ENCODE measurements around the gene PTF1A. TPM values are rescaled to one million over a fixed set of nuclear protein-coding genes. Genes with fewer than 3 reads are reported as not detected.

The PTF1A gene
- total RNA-seq, 1 donor from 2014 or later, result not detected

- Mint-ChIP-seq H3K4me1 (ENCODE audit: low read depth, unreplicated experiment) (no peaks in the 10 kb centered on the region), H3K4me3 (ENCODE audit: unreplicated experiment) (no peak overlapping the region), H3K9me3 (ENCODE audit: unreplicated experiment) (peaks cover 4% of the 10 kb centered on the region), H3K27ac (ENCODE audit: unreplicated experiment) (no peak overlapping the region), H3K36me3 (ENCODE audit: low read depth, unreplicated experiment) (no peaks in the 10 kb centered on the region), H3K27me3 (ENCODE audit: low read depth, unreplicated experiment) (peaks cover 73% of the 10 kb centered on the region)
- Histone ChIP-seq H3K4me1 (ENCODE audit: insufficient read depth, low read length) (no peaks in the 10 kb centered on the region), H3K36me3 (ENCODE audit: insufficient read depth, low read length) (no peaks in the 10 kb centered on the region), H2AFZ (ENCODE audit: low read depth, low read length) (no peak overlapping the region), H3K79me2 (ENCODE audit: insufficient read depth, low read length) (no peaks in the 10 kb centered on the region), H3K9me3 (ENCODE audit: insufficient read depth, low read depth, low read length) (no peaks in the 10 kb centered on the region), H3K27ac (ENCODE audit: low read depth, low read length) (no peak overlapping the region), H4K20me1 (ENCODE audit: insufficient read depth, low read length) (no peaks in the 10 kb centered on the region), H3K9ac (ENCODE audit: low read length) (no peak overlapping the region), H3K27me3 (ENCODE audit: insufficient read depth, low read length) (peaks cover 35% of the 10 kb centered on the region), H3K4me3 (ENCODE audit: insufficient read depth, low read depth, low read length) (no peak overlapping the region), H3K4me2 (ENCODE audit: low read length) (no peak overlapping the region)
- no peak for DNase-seq (ENCODE audit: low read depth)
- TF ChIP-seq EZH2 (IDR thresholded peaks at IDR 0.05; ENCODE audit: insufficient read depth, low read length) (no peak), CTCF (IDR thresholded peaks at IDR 0.05; ENCODE audit: insufficient read depth, low read depth, low read length) (no peak)
- FAIRE-seq, result no peak
These were observed 12.7 kb downstream of the PTF1A start for GRCh38 chr10:23204773-23205172.

- Histone ChIP-seq H3K4me3 (ENCODE audit: insufficient read depth, low read depth, low read length) (no peak overlapping the region), H2AFZ (ENCODE audit: low read depth, low read length) (no peak overlapping the region), H3K9me3 (ENCODE audit: insufficient read depth, low read depth, low read length) (no peaks in the 10 kb centered on the region), H3K27me3 (ENCODE audit: insufficient read depth, low read length) (peaks cover 24% of the 10 kb centered on the region), H3K36me3 (ENCODE audit: insufficient read depth, low read length) (no peaks in the 10 kb centered on the region), H3K4me1 (ENCODE audit: insufficient read depth, low read length) (no peaks in the 10 kb centered on the region), H4K20me1 (ENCODE audit: insufficient read depth, low read length) (no peaks in the 10 kb centered on the region), H3K4me2 (ENCODE audit: low read length) (no peak overlapping the region), H3K27ac (ENCODE audit: low read depth, low read length) (no peak overlapping the region), H3K79me2 (ENCODE audit: insufficient read depth, low read length) (no peaks in the 10 kb centered on the region), H3K9ac (ENCODE audit: low read length) (no peak overlapping the region)
- H3K27me3 Mint-ChIP-seq (ENCODE audit: low read depth, unreplicated experiment), result peaks cover 70% of the 10 kb centered on the region
- no peaks in the 10 kb centered on the region for H3K4me1 Mint-ChIP-seq (ENCODE audit: low read depth, unreplicated experiment)
- TF ChIP-seq EZH2 (IDR thresholded peaks at IDR 0.05; ENCODE audit: insufficient read depth, low read length), result no peak
- TF ChIP-seq CTCF (IDR thresholded peaks at IDR 0.05; ENCODE audit: insufficient read depth, low read depth, low read length), result no peak
- no peak overlapping the region for H3K27ac Mint-ChIP-seq (ENCODE audit: unreplicated experiment)
- no peak for DNase-seq (ENCODE audit: low read depth)
- peaks cover 4% of the 10 kb centered on the region for H3K9me3 Mint-ChIP-seq (ENCODE audit: unreplicated experiment)
- no peak overlapping the region for H3K4me3 Mint-ChIP-seq (ENCODE audit: unreplicated experiment)
- FAIRE-seq, result no peak
- no peaks in the 10 kb centered on the region for H3K36me3 Mint-ChIP-seq (ENCODE audit: low read depth, unreplicated experiment)
These were observed 14.0 kb downstream of the PTF1A start for GRCh38 chr10:23205972-23206642.

DNA sequence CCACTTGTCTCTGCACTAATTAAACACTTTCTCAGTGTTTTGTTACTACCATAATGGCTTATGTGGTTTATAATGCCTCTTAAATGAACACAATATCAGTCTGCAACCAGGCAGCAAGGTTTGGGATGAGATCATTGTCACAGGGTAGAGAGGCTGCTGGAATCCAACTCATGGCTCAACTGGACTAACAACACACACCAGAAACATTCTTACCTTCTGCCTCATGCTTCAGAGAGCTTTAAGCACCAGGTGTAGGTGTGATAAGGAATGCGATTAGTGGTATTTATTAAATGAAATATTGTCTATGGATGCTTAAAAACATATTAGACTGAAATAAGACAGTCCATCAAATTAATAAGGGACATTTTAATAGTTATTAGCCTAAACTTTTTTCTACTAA lies 25.4 kb downstream of the PTF1A start:
- no peaks in the 10 kb centered on the region for H3K4me1 Mint-ChIP-seq (ENCODE audit: low read depth, unreplicated experiment)
- no peaks in the 10 kb centered on the region for H3K4me1 ChIP-seq (ENCODE audit: insufficient read depth, low read length)
- no peaks in the 10 kb centered on the region for H3K36me3 ChIP-seq (ENCODE audit: insufficient read depth, low read length)
- no peaks in the 10 kb centered on the region for H3K79me2 ChIP-seq (ENCODE audit: insufficient read depth, low read length)
- no peaks in the 10 kb centered on the region for H3K27me3 ChIP-seq (ENCODE audit: insufficient read depth, low read length)
- FAIRE-seq, result no peak
- peaks cover 23% of the 10 kb centered on the region for H3K27me3 Mint-ChIP-seq (ENCODE audit: low read depth, unreplicated experiment)
- no peaks in the 10 kb centered on the region for H4K20me1 ChIP-seq (ENCODE audit: insufficient read depth, low read length)
- H3K27ac ChIP-seq (ENCODE audit: low read depth, low read length), result no peak overlapping the region
- H3K4me2 ChIP-seq (ENCODE audit: low read length), result no peak overlapping the region
- no peak overlapping the region for H3K27ac Mint-ChIP-seq (ENCODE audit: unreplicated experiment)
- TF ChIP-seq EZH2 (IDR thresholded peaks at IDR 0.05; ENCODE audit: insufficient read depth, low read length) (no peak), CTCF (IDR thresholded peaks at IDR 0.05; ENCODE audit: insufficient read depth, low read depth, low read length) (no peak)
- H3K9me3 ChIP-seq (ENCODE audit: insufficient read depth, low read depth, low read length), result no peaks in the 10 kb centered on the region
- no peak overlapping the region for H3K4me3 ChIP-seq (ENCODE audit: insufficient read depth, low read depth, low read length)
- no peak overlapping the region for H3K4me3 Mint-ChIP-seq (ENCODE audit: unreplicated experiment)
- H3K9me3 Mint-ChIP-seq (ENCODE audit: unreplicated experiment), result no peaks in the 10 kb centered on the region
- H3K9ac ChIP-seq (ENCODE audit: low read length), result no peak overlapping the region
- DNase-seq (ENCODE audit: low read depth), result no peak
- no peak overlapping the region for H2AFZ ChIP-seq (ENCODE audit: low read depth, low read length)
- H3K36me3 Mint-ChIP-seq (ENCODE audit: low read depth, unreplicated experiment), result peaks cover 2% of the 10 kb centered on the region
